ENCODE results near the gene SMIM5.
"Not testable (repeated sequence)": the region's sequence is repeated elsewhere in the genome, so short reads cannot be mapped to it uniquely, and the experiment has no call there.

The SMIM5 gene

GRCh38 chr17:75625813-75626486, 7.3 kb upstream of the SMIM5 start:
- DNase-seq (ENCODE audit: low spot score), result peak; percentile 25

GRCh38 chr17:75626496-75627038, 6.7 kb upstream of the SMIM5 start:
- no peak for DNase-seq (ENCODE audit: low spot score)

- no peak for DNase-seq (ENCODE audit: low spot score)
Measured at GRCh38 chr17:75627094-75627493, 6.1 kb upstream of the SMIM5 start.

GRCh38 chr17:75628425-75628824, 4.8 kb upstream of the SMIM5 start:
- DNase-seq (ENCODE audit: low spot score), result no peak

- no peak for DNase-seq (ENCODE audit: low spot score)
Measured at GRCh38 chr17:75629157-75629556, 4.1 kb upstream of the SMIM5 start.

GRCh38 chr17:75630071-75630917, 2.9 kb upstream of the SMIM5 start:
- DNase-seq (ENCODE audit: low spot score), result no peak

- no peak for DNase-seq (ENCODE audit: low spot score)
Measured at GRCh38 chr17:75631353-75631752, 1.9 kb upstream of the SMIM5 start.

GRCh38 chr17:75632428-75632827, 806 bp upstream of the SMIM5 start:
- DNase-seq (ENCODE audit: low spot score), result no peak

- DNase-seq (ENCODE audit: low spot score), result peak; percentile 90
Measured at GRCh38 chr17:75633486-75634375, 497 bp downstream of the SMIM5 start.

- no peak for DNase-seq (ENCODE audit: low spot score)
Measured at GRCh38 chr17:75634376-75634740, 1.1 kb downstream of the SMIM5 start.

GRCh38 chr17:75634754-75635609, 1.7 kb downstream of the SMIM5 start:
- no peak for DNase-seq (ENCODE audit: low spot score)

GRCh38 chr17:75635610-75636202, 2.5 kb downstream of the SMIM5 start:
- DNase-seq (ENCODE audit: low spot score), result no peak

- no peak for DNase-seq (ENCODE audit: low spot score)
Measured at GRCh38 chr17:75636381-75637142, 3.3 kb downstream of the SMIM5 start.

- DNase-seq (ENCODE audit: low spot score), result no peak
Measured at GRCh38 chr17:75637143-75637538, 3.9 kb downstream of the SMIM5 start.

- no peak for DNase-seq (ENCODE audit: low spot score)
Measured at GRCh38 chr17:75637551-75637950, 4.3 kb downstream of the SMIM5 start.

- not testable (repeated sequence) for DNase-seq (ENCODE audit: low spot score)
Measured at GRCh38 chr17:75638039-75638438, 4.8 kb downstream of the SMIM5 start.

- no peak for DNase-seq (ENCODE audit: low spot score)
Measured at GRCh38 chr17:75638893-75639292, 5.7 kb downstream of the SMIM5 start.

- no peak for DNase-seq (ENCODE audit: low spot score)
Measured at GRCh38 chr17:75639327-75639726, 6.1 kb downstream of the SMIM5 start.

GRCh38 chr17:75639771-75640555, 6.7 kb downstream of the SMIM5 start:
- no peak for DNase-seq (ENCODE audit: low spot score)
